Measurements from ENCODE around the gene RIPOR3. TPM values are rescaled to one million over a fixed set of nuclear protein-coding genes. Genes with fewer than 3 reads are reported as not detected.
A peak's percentile ranks its signal among the peaks of the same experiment; 100 is the strongest.

Gene RIPOR3
- polyA plus RNA-seq, 1 of the 3 experiments (the other 2 are of a cell fraction): 1.2 TPM

GRCh38 chr20:50725724-50726005, 34.3 kb upstream of the RIPOR3 start:
- Histone ChIP-seq H3F3A (replicated peaks; ENCODE audit: insufficient read depth) (peaks cover 7% of the 10 kb centered on the region), H4K20me1 (ENCODE audit: insufficient read depth) (no peaks in the 10 kb centered on the region), H2AFZ (ENCODE audit: low read depth) (peak overlapping the region; percentile 87; the same call in 1 of the 2 replicates), H3K79me2 (ENCODE audit: insufficient read depth) (no peaks in the 10 kb centered on the region), H3K4me1 (ENCODE audit: control insufficient read depth in 1 of 2, insufficient read depth in 2 of 2, low read depth in 1 of 2, low read length in 1 of 2) (peaks cover 9 to 13% of the 10 kb centered on the region in 2 experiments; a peak in 3 of 4 replicates), H3K27me3 (ENCODE audit: insufficient read depth) (no peaks in the 10 kb centered on the region), H3K4me3 (ENCODE audit: low read depth in 2 of 2, low read length in 1 of 2) (no peak overlapping the region), H3K9me3 (no peaks in the 10 kb centered on the region), H3K9ac (no peak overlapping the region), H3K9me2 (no peaks in the 10 kb centered on the region), H3K27ac (ENCODE audit: low read depth in 2 of 2, low read length in 1 of 2) (peak overlapping the region in 1 of 2 experiments; percentile 66; a peak in 1 of 4 replicates), H3K4me2 (peak overlapping the region; percentile 67; the same call in 1 of the 2 replicates), H3K36me3 (replicated peaks in 1 of 2; ENCODE audit: control insufficient read depth in 1 of 2, insufficient read depth in 2 of 2, low read length in 1 of 2) (no peaks in the 10 kb centered on the region)
- POLR2A ChIA-PET: no interaction called here
- DNase-seq: no peak
- 93% methylated on average over 10 of the region's 10 CpGs for WGBS (ENCODE audit: low lambda C conversion rate)
- no peak for TF ChIP-seq ZBTB33 (IDR thresholded peaks at IDR 0.05; ENCODE audit: borderline replicate concordance, low read depth)
- no peak for TF ChIP-seq ELF1 (IDR thresholded peaks at IDR 0.05)
- no peak for TF ChIP-seq NFIC (IDR thresholded peaks at IDR 0.05; ENCODE audit: borderline replicate concordance)
- no peak for TF ChIP-seq GATA2 (CRISPR knock-in tag; IDR thresholded peaks at IDR 0.05)
- no peak; the same call in 1 of the 2 replicates for TF ChIP-seq YY1 (IDR thresholded peaks at IDR 0.05; ENCODE audit: low read depth)
- no peak for TF ChIP-seq REST (IDR thresholded peaks at IDR 0.05; ENCODE audit: low read depth, low read length)
- no peak for TF ChIP-seq NRF1 (IDR thresholded peaks at IDR 0.05; ENCODE audit: low read depth, low read length)
- no peak for TF ChIP-seq POLR2AphosphoS5 (IDR thresholded peaks at IDR 0.05; ENCODE audit: low read depth, low read length)
- TF ChIP-seq CHD2 (IDR thresholded peaks at IDR 0.05; ENCODE audit: low read length, partially characterized antibody): no peak
- TF ChIP-seq GABPA (IDR thresholded peaks at IDR 0.05; ENCODE audit: low read depth): no peak
- CTCF ChIA-PET: interaction anchor here (0.9 to 3.2 kb wide), 6 partner anchors 12 to 69 kb away, joined by 3 to 10 read pairs (median 6); partner anchors contain the start of gene BCAS4

Data from SK-N-SH (cell line).